ENCODE data around the gene CDK14.

The CDK14 gene

DNA sequence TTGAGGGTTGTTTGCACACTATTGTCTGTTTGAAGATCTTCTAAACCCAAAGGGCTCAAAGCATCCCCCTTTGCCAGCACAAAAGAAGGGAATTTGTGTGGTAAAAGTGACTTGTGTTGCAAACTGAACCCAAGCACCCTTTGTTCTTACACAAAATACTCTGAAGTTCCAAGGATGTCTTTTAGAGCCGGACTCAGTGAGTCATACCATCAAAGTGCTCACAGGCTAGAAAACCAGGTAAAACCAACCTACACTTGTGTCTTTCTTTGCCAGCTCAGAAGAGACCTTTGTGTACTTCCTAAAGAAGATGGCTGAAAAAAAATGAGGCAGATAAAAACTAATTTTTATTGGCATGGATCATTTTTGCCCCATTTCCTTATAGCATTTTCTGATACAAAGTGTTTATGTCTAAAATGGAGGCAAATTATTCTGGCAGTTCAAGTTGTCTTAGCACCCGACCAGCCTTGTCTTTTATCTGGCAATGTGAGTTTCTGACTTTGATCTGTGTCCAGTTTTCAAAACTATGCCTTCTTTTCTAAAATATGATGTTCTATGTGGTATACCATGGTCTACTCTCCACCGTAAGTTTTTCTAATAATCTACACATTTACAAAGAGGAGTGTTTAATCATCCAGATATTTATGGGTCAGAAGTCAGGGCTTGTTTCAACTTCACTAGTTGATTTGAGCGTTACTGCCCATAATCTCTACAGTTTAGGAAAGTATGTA lies 539.7 kb downstream of the CDK14 start:
- Histone ChIP-seq H3K4me1 (no peaks in the 10 kb centered on the region), H3K27me3 (no peaks in the 10 kb centered on the region), H3K4me3 (ENCODE audit: low read depth, low read length) (no peak overlapping the region), H3K9me3 (no peaks in the 10 kb centered on the region), H3K36me3 (no peaks in the 10 kb centered on the region)
- no peak for DNase-seq
- TF ChIP-seq, protein P1, sequence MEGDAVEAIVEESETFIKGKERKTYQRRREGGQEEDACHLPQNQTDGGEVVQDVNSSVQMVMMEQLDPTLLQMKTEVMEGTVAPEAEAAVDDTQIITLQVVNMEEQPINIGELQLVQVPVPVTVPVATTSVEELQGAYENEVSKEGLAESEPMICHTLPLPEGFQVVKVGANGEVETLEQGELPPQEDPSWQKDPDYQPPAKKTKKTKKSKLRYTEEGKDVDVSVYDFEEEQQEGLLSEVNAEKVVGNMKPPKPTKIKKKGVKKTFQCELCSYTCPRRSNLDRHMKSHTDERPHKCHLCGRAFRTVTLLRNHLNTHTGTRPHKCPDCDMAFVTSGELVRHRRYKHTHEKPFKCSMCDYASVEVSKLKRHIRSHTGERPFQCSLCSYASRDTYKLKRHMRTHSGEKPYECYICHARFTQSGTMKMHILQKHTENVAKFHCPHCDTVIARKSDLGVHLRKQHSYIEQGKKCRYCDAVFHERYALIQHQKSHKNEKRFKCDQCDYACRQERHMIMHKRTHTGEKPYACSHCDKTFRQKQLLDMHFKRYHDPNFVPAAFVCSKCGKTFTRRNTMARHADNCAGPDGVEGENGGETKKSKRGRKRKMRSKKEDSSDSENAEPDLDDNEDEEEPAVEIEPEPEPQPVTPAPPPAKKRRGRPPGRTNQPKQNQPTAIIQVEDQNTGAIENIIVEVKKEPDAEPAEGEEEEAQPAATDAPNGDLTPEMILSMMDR (IDR thresholded peaks at IDR 0.05; ENCODE audit: low read depth, low read length), result no peak

DNA sequence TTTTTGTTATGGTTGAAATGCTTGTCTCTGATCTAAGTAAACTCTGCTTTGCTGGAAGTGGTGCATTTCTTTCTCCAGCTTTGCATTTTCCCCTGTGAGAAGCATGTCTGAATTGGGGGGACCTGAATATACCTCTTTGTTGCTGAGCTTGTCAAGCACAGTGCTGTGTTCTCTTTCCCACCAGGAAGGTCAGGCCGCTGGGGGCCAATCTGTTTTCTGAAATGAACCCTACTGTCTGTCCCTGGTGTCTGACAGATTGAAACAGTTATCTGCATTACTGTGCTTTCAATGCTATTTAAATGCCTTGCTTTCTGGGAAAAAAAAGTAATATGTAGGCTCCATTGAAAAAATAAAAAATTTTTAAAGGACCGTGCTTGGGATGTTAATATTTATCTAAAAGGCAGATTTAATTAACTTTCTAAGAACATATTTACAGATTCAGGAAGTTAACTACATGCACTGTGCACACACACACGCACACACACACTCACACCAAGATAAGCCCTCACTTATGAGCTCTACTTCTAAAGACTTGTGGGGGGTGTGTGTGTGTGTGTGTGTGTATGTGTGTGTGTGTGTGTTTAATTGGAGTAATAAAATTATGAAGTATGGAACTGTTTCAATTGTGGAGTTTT lies 541.1 kb downstream of the CDK14 start:
- H3K9me3 ChIP-seq, result no peaks in the 10 kb centered on the region
- no peaks in the 10 kb centered on the region for H3K36me3 ChIP-seq
- TF ChIP-seq, protein P1 (IDR thresholded peaks at IDR 0.05; ENCODE audit: low read depth, low read length), result no peak
- no peaks in the 10 kb centered on the region for H3K27me3 ChIP-seq
- H3K4me1 ChIP-seq, result no peaks in the 10 kb centered on the region
- no peak for DNase-seq
- no peak overlapping the region for H3K4me3 ChIP-seq (ENCODE audit: low read depth, low read length)

DNA sequence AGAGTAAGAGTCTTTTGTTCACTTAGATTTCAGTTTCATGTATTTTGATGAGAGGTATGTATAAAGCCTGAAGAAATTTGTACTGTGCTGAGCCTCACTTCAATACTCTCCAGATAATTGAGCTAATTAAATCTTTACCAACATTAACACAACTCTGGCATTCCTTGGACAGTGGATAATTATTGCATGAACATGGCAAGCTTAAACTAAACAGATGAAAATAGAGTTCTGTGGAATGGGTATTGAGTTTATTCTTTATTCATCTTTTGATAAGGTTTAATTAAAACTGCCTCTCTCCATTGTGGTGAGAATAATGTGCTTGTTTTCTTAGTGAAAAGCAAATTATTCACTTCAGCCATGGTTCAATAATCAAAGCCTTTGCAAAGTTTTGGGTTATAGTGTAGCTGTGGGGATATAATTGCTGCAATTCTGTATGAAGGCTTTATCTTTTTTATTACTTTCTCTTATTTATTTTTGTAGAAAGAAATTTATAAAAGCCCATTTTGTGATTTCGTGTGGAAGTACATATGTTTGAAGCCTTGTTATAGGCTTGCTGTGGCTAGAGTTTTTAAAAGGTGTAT lies 541.8 kb downstream of the CDK14 start:
- no peak overlapping the region for H3K4me3 ChIP-seq (ENCODE audit: low read depth, low read length)
- TF ChIP-seq, protein P1 (IDR thresholded peaks at IDR 0.05; ENCODE audit: low read depth, low read length), result no peak

DNA sequence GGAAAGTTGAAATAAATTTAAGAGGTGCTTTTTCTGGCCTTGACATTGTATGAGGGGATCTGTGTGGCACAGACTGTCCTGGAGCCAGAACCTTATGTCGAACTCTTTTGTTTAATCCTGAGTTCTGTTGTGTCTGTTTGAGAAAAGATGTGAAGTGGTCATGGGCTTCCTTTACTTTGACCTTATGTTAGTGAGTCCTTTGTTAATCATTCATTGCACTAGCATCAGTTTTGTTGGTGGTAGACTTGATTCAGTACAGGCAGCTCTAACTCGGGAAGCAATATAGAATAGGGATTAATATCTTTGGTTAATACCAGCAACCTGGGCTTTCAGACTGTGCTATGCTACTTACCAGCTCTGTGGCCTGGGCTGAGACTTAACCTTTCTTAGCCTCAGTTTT lies 544.2 kb downstream of the CDK14 start:
- no peak overlapping the region for H3K4me3 ChIP-seq (ENCODE audit: low read depth, low read length)
- no peaks in the 10 kb centered on the region for H3K9me3 ChIP-seq
- H3K36me3 ChIP-seq, result no peaks in the 10 kb centered on the region
- no peaks in the 10 kb centered on the region for H3K27me3 ChIP-seq
- H3K4me1 ChIP-seq, result no peaks in the 10 kb centered on the region
- TF ChIP-seq, protein P1 (IDR thresholded peaks at IDR 0.05; ENCODE audit: low read depth, low read length), result no peak
- no peak for DNase-seq

More for the DNA sequence above, 541.8 kb downstream of the CDK14 start:
- H3K36me3 ChIP-seq, result no peaks in the 10 kb centered on the region
- no peak for DNase-seq
- no peaks in the 10 kb centered on the region for H3K27me3 ChIP-seq
- no peaks in the 10 kb centered on the region for H3K4me1 ChIP-seq
- H3K9me3 ChIP-seq, result no peaks in the 10 kb centered on the region

DNA sequence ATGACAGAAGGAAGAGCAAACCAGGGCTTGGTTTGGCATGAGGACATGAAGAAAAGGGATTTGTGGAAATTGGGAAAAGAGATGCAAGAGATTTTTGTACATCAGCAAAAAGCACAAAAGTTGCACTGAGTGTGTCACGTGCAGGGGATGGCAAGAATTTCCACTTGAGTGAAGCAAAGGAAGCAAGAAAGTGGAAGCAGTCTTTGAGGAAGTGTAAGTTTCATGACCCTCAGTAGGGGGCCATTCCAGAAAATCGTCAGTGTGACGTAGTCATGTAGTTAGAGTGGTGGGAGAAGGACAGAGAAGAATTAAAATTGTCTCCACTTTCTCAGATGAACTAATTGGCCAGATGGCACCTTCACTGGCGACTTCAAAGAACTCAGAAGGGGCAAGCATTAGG lies 544.9 kb downstream of the CDK14 start:
- Histone ChIP-seq H3K9me3 (no peaks in the 10 kb centered on the region), H3K27me3 (no peaks in the 10 kb centered on the region), H3K36me3 (no peaks in the 10 kb centered on the region), H3K4me3 (ENCODE audit: low read depth, low read length) (no peak overlapping the region), H3K4me1 (no peaks in the 10 kb centered on the region)
- no peak for DNase-seq
- TF ChIP-seq, protein P1 (IDR thresholded peaks at IDR 0.05; ENCODE audit: low read depth, low read length), result no peak

DNA sequence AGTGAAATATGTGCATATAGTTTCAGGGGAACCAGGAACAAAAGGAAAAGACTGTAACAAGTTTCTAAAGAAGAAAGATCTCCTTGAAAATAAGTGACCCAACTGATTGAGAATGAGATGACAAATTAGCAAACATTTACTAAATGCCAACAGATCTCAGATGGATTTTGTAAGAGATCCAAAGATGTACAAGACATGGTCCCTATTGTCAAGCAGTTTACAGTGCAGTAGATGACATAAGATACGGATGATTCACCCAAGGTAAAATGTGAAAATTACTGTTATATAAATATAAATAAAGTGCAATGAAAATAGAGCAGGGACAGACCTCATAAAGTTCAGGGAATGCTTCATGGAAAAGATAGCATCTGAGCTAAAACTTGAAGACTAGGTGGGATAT lies 546.6 kb downstream of the CDK14 start:
- Histone ChIP-seq H3K4me1 (no peaks in the 10 kb centered on the region), H3K27me3 (no peaks in the 10 kb centered on the region), H3K4me3 (ENCODE audit: low read depth, low read length) (no peak overlapping the region), H3K9me3 (no peaks in the 10 kb centered on the region), H3K36me3 (no peaks in the 10 kb centered on the region)
- DNase-seq, result no peak
- TF ChIP-seq, protein P1 (IDR thresholded peaks at IDR 0.05; ENCODE audit: low read depth, low read length), result no peak

Data from BE2C (cell line).